Lower lobe of right lung (tissue), 2 donors: ENCODE measurements around the gene INPP5D. TPM values are rescaled to one million over a fixed set of nuclear protein-coding genes. Genes with fewer than 3 reads are reported as not detected.

ENCODE experiments used
- ATAC-seq, 2 donors: fragments of 200-7000 bp; cut with Tn5 transposase; one replicate each; pipeline ENCODE4 v1.9.1; 2020 to 2022; ENCODE audit warnings: mild to moderate bottlenecking in 2 of 2, moderate library complexity in 2 of 2
- DNase-seq: peaks from one replicate; pipeline ENCODE4 v3.0.0-alpha.2; 2020
- H3K27ac ChIP-seq: fragments of 200-600 bp; one replicate; pipeline ENCODE4 v1.8.0; 2022
- H3K27me3 ChIP-seq: fragments of 200-600 bp; one replicate; pipeline ENCODE4 v1.8.0; 2022; ENCODE audit warnings: low read depth
- H3K36me3 ChIP-seq: fragments of 200-600 bp; one replicate; pipeline ENCODE4 v1.8.0; 2022; ENCODE audit warnings: mild to moderate bottlenecking
- H3K4me1 ChIP-seq: fragments of 200-600 bp; one replicate; pipeline ENCODE4 v1.8.0; 2022
- H3K4me3 ChIP-seq: fragments of 200-600 bp; one replicate; pipeline ENCODE4 v1.8.0; 2022; ENCODE audit warnings: mild to moderate bottlenecking
- H3K9me3 ChIP-seq: fragments of 200-600 bp; one replicate; pipeline ENCODE4 v1.8.0; 2022
- CTCF ChIP-seq: fragments of 200-600 bp; IDR thresholded peaks from one replicate; pipeline ENCODE4 v1.8.0; 2022; ENCODE audit warnings: antibody characterized with exemption, mild to moderate bottlenecking
- intact Hi-C: fragments of 100-400 bp; cut with DNase I; formaldehyde crosslinking; loops from one replicate; pipeline ENCODE4 v1.11.0; 2022
- total RNA-seq: library from RNA; stranded (reverse); fragmentation: NEBNext Ultra II Directional; extraction: Animal tissue kit (Norgen Biotek cat#: 25700); gene quantifications from one replicate; pipeline ENCODE4 v1.2.1, GENCODE V29; 2021
- donor health status: DM: no; HTN: yes; CAD: no; lungs with severe emphysema.

INPP5D gene
- total RNA-seq, 1 donor from 2014 or later: 32.0 TPM

GRCh38 chr2:233251306-233252116, 191.4 kb downstream of the INPP5D start, which contains the start of gene ATG16L1:
ATG16L1 (plus strand) TSS chr2:233251673; CDS start chr2:233251828, 155 bp downstream.
- peaks cover 28% of the 10 kb centered on the region for H3K36me3 ChIP-seq
- H3K27ac ChIP-seq: peak within 1 kb of the TSS; percentile 85
- peak; percentile 98 for TF ChIP-seq CTCF
- DNase-seq (peak; percentile 98), ATAC-seq (peak; percentile 100)
- peak within 1 kb of the TSS; percentile 87 for H3K4me3 ChIP-seq
- H3K4me1 ChIP-seq: peaks cover 31% of the 10 kb centered on the region
- intact Hi-C loops: loop anchor here (10.0 kb wide), 1 partner anchor 397 kb away; no protein-coding TSS in a partner anchor
- no peaks in the 10 kb centered on the region for H3K9me3 ChIP-seq
- H3K27me3 ChIP-seq: no peaks in the 10 kb centered on the region

GRCh38 chr2:233252227-233252626, 192.1 kb downstream of the INPP5D start:
- no peaks in the 10 kb centered on the region for H3K27me3 ChIP-seq
- no peak for TF ChIP-seq CTCF
- peak overlapping the region; percentile 87 for H3K4me3 ChIP-seq
- H3K36me3 ChIP-seq: peaks cover 35% of the 10 kb centered on the region
- H3K9me3 ChIP-seq: no peaks in the 10 kb centered on the region
- peaks cover 31% of the 10 kb centered on the region for H3K4me1 ChIP-seq
- ATAC-seq (no peak), DNase-seq (no peak)
- intact Hi-C loops: loop anchor here (10.0 kb wide), 1 partner anchor 397 kb away; no protein-coding TSS in a partner anchor
- H3K27ac ChIP-seq: peak overlapping the region; percentile 85

- Histone ChIP-seq H3K9me3 (no peaks in the 10 kb centered on the region), H3K4me3 (no peak overlapping the region), H3K36me3 (peaks cover 64% of the 10 kb centered on the region), H3K27ac (no peak overlapping the region), H3K27me3 (no peaks in the 10 kb centered on the region), H3K4me1 (peaks cover 31% of the 10 kb centered on the region)
- intact Hi-C loops: loop anchor here (10.0 kb wide), 1 partner anchor 400 kb away; no protein-coding TSS in a partner anchor
- ATAC-seq: no peak
- DNase-seq: no peak
- no peak for TF ChIP-seq CTCF
These were observed 195.0 kb downstream of the INPP5D start for GRCh38 chr2:233255151-233255550.

- TF ChIP-seq CTCF: no peak
- Histone ChIP-seq H3K4me1 (peaks cover 31% of the 10 kb centered on the region), H3K27me3 (no peaks in the 10 kb centered on the region), H3K9me3 (no peaks in the 10 kb centered on the region), H3K27ac (no peak overlapping the region), H3K4me3 (no peak overlapping the region), H3K36me3 (peaks cover 73% of the 10 kb centered on the region)
- DNase-seq (no peak), ATAC-seq (no peak)
- intact Hi-C loops: loop anchor here (10.0 kb wide), 1 partner anchor 401 kb away; no protein-coding TSS in a partner anchor
These were observed 195.9 kb downstream of the INPP5D start for GRCh38 chr2:233256048-233256447.

Other genes with a start within 250 kb of the INPP5D start
- gene SNORC, start 190.1 kb upstream of the INPP5D start, total RNA-seq: 0.53 TPM
- 1.7 TPM for gene NGEF, start 47.1 kb upstream of the INPP5D start, total RNA-seq
- gene NEU2, start 27.7 kb upstream of the INPP5D start, total RNA-seq: not detected
- 21.4 TPM for gene ATG16L1, start 191.3 kb downstream of the INPP5D start, total RNA-seq
- not detected for gene SAG, start 247.5 kb downstream of the INPP5D start, total RNA-seq